HG03442 (cell line): ENCODE data around the gene ZDHHC8.
A peak's percentile ranks its signal among the peaks of the same experiment; 100 is the strongest.

Source experiments
- ATAC-seq: cut with Tn5 transposase; IDR thresholded peaks from one replicate; pipeline ENCODE4 v1.9.1; 2021; ENCODE audit warnings: mild to moderate bottlenecking, moderate library complexity; ENCODE audit not compliant: unreplicated experiment

The ZDHHC8 gene

DNA sequence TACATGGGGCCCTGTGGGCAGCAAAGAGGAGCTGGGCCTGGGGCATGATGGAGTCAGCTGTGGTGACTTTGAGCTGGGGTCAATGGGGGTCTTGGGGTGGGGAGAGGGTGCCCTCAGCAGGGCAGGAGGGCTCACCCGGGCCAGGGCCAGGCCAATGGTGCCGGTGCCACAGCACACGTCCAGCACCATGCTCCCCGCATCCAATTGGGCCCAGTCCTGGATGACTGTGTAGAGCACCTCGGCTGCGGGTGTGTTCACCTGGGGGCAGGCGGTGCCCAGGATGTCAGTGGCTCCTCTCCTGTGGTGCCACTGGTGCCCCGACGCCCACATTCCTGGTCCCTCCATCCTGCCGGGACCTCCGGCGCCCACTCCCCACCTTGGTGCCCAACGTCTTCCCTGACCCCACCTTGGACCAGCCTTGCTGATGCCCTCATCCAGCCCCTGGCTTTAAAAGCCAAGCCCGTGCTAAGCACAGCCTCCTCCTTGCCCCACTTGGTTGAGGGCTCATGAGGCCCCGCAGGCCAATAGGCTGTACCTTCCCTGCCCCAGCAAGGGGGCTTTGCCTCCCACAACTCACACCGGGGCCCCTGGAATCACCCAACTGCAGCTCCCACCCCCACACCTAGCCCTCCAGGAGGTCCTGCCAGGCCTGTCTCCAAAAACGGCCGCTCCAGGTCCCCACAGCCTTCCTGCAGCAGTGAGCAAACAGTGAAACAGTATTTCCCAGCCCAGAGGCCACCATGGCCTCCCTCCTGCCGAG is 17.9 kb upstream of the ZDHHC8 start:
- ATAC-seq, result no peak

DNA sequence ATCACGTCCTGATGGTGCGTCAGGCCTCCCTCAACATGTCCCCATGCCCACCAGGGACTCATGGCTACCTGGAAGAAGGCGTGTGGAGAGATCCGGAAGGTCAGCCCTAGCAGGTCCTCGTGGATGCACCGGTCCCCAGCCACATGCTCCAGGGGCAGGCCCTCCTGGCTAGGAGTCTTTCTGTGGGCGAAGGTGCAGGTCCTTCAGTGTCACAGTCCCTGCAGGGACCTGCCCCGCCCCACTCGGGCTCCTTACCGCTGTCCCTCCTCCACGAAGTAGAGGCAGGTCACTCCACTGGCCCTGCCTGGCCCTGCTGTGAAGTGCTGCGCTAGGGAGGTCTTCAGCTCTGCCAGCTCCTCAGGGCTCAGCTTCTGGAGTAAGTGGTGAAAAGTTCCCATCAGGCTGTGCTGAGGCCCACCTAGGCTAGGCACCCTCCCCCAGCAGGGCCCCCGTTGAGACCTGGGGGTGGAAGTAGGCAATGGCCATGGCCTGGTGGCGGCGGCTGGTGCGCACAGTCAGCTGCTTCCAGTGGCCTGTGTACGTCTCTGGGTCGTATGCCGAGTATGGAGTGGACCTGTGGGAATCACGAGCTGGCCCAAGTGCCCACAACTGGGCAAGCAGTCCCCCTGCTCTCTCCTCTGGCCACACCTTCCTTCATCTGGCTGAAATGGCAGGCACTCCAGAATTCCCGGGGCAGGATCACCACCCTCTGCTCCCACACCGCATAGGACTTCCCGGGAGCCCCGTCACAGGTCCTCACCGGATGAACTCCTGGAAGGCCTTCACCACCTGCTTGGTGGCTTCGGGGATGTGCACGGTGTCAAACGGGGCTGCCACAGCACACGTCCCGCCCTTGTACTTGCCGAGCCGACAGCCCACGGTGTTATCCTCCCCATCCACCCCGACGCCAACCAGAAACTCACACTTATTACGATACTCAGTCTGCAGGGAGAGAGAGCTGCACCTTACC is 16.8 kb upstream of the ZDHHC8 start:
- ATAC-seq, result no peak

DNA sequence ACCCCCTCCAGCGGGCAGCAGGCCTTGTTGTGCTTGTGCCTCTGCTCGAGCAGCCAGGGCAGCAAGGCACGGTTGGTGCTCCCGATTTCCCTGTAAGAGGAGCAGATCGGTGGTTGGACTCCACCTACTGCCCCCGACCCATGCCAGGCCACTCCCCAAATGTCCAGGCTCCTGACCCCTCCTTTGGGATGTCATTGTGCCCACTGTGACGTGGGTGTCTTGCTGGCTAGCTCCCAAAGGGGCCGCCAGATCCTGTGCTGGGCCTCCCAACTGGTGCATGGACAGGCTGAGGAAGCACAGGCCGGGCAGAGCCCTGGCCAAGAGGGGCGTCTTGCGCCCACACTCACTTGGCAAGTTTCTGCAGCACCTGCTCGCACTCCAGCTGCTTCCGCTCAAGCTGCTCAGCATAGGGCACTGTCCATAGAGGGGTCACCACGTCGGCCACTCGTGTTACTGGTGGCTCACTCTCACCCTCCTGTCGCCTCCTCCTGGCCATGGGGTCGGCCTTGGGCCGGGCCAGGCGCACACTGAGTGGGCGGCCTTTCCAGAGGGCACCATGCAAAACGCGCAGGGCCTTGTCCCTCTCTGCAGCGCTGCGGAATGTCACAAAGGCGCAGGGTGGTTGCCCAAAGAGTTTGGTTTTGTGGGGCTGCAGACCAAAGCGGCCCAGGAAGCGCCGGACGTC is 15.8 kb upstream of the ZDHHC8 start, which contains the start of gene RANBP1:
Gene RANBP1, plus strand, starts transcription at position 414 of the 685 bp plus-strand sequence. Its CDS starts 81 bp downstream, at position 495.
- ATAC-seq, result no peak

DNA sequence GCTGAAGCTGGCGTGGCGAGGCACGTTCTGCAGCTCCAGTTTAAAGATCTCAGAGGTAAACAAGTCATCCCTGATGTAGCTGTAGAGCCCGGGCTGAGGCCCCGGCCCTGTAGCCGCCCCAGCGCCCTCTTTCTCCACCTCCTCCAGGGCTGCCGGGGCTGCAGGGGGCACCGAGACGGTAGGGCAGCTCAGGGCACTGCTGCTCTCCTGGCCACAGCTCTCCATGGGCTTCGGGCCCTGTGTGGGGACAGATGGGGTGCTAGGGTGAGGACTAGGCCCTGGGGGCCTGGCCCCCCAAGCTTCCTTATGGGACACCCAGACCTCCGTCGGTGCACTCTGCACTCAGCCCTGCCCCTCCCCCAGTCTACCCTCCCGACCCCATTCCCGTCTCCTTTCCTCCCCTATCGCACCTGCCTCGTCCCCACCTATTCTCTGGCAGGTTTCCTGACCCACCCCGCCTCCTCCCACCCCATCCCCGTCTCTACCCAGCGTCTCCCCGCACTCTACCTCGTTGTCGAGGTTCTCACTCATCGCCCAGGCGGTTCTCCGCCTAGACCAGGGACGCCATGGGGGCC is 15.1 kb upstream of the ZDHHC8 start:
- ATAC-seq, result no peak

DNA sequence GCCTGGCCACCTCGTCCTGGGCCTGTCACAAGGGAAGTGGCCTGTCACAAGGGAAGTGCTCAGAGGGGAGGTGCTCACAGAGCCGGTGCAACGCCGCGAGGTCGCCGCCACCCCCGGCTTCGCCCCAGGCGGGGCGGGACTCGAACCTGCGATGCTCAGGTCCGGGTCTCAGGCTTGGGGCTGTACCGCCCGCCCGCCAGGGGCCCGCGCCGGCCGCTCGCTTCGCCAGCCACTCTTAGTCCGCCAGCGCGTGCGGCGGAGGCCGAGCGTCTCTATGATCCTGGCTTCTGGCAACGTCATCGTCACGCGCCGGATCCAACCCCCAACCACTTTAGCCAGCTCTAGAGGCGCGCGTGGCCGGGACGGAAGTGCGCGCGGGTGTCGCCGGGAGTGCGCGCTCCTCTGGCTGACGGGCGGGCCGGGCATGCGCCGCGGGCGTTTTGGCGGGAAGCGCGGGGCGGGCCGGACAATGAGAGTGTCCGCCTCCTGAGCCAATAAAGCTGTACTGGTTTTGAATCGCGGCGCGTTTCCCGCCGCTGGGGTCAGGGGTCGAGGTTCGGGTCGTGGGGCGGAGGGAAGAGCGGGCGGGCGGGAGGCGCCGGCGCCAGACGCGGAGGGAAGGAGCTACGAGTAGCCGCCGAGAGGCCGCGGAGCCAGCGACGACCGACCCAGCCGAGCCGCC is 14.5 kb upstream of the ZDHHC8 start, which contains the start of gene TRMT2A:
Gene TRMT2A, minus strand, starts transcription at position 276 of the 682 bp plus-strand sequence. CDS start 320 bp downstream, outside the sequence.
- ATAC-seq, result peak; percentile 83

DNA sequence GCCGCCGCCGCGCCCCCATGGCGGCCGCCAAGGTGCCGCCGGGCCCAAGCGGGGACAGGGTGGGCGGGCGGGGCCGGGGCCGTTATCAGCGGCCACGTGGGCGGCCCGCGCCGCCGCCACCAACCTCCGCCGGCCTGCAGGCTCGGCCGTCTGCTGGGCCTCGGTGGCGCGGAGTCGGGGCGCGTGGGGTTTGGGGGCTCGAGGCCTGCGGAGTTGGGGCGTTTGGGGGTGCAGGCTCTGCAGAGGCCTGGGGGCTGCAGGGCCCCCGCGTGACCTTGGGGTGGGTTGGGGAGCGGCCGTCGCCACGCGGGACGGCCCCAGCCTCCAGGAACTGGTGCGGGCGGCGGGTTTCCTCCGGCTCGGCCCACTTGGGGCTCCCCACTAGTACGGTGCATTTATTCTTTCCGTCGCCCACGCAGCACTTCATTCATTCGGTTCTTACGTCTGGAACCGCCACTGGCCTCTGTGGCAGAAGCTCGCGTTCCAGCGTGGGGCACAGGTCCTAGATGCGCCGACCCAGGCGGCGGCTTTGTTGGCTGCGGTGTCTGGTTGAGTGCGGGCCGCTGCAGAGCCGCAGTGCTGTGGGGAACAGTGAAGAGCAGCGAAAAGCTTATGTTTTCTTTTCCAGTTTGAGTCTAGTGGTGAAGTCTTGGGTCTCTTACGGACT is 13.8 kb upstream of the ZDHHC8 start:
- peak; percentile 17 for ATAC-seq

DNA sequence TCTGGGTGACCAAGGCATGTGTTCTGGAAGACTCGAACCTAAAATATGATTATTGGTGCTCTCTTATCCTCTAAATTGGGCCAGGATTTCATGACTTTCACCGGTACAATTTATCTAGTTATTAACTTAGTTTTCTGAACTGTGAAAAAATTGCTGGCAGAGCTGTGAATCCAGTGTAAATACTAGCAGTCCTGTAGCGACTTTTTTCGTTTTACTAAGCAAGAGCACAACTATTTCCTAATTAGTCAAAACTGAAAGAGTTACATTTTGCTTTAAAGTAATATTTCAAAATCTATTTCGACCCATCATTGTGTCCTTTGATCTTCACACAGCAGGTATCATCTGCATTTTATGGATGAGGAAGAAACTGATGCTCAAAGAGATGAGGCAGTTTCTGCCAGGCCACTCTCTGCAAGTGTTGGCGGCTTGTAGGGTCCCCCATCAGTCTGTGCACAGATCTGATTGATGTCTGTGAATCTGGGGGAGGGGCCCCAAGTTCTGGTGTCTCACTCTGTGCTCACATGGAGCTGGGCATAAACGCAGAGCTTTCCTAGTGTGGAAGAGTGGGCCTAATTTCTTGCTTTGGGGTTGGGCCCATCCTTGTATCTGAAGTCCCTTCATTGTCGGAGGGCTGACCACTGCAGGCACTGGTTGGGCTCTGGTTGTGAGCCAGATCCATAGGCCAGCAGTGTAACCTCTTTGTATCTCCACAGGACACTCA is 13.1 kb upstream of the ZDHHC8 start:
- no peak for ATAC-seq

DNA sequence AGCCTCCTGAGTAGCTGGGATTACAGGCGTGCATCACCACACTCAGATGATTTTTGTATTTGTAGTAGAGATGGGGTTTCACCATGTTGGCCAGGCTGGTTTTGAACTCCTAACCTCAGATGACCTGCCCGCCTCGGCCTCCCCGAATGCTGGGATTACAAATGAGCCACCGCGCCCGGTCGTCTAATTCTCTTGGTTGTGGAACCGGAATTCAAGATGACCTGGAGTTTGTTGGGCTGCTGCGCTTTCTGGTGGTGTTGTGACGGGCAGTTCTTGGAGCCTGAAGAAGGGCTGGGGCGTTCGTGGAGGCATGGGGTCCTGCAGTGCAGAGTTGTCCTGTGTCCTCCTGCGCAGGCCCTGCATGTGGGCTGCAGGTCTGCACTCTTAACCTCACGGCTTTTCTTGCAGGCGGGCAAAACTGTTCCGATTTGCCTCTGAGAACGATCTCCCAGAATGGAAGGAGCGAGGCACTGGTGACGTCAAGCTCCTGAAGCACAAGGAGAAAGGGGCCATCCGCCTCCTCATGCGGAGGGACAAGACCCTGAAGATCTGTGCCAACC is 9.7 kb upstream of the ZDHHC8 start:
- no peak for ATAC-seq

DNA sequence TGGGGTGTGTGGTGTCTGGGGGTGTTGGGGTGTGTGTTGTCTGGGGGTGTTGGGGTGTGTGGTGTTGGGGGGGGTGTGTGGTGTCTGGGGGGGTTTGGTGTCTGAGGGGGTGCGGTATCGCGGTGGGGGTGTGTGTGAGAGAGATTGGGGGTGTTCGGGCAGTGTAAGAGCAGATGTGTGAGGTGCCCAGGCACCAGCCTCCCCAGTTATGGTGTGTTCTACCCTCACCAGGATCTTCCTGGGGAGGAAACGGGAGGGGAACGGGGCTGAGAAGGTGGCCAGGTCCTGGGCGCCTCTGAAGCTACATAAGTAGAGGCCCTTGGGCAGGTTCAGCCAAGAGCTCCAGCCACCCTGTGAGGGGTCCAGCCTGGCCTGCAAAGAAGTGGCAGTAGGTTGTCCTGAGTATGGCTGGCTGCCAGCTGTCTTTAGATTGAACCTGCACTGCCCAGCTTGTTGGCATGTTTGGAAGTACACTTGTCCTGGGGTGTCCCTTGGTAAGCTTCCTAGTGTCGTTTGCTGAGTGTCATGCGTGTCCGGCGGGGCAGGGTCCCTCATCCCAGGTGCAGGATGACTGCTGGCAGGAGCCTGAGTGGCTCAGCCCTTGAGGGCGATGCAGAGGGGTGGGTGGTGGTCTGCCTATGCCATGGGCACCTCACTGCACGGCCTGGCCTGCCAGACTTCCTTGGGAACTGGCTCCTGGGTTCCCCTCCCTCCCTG is 8.1 kb upstream of the ZDHHC8 start:
- no peak for ATAC-seq

DNA sequence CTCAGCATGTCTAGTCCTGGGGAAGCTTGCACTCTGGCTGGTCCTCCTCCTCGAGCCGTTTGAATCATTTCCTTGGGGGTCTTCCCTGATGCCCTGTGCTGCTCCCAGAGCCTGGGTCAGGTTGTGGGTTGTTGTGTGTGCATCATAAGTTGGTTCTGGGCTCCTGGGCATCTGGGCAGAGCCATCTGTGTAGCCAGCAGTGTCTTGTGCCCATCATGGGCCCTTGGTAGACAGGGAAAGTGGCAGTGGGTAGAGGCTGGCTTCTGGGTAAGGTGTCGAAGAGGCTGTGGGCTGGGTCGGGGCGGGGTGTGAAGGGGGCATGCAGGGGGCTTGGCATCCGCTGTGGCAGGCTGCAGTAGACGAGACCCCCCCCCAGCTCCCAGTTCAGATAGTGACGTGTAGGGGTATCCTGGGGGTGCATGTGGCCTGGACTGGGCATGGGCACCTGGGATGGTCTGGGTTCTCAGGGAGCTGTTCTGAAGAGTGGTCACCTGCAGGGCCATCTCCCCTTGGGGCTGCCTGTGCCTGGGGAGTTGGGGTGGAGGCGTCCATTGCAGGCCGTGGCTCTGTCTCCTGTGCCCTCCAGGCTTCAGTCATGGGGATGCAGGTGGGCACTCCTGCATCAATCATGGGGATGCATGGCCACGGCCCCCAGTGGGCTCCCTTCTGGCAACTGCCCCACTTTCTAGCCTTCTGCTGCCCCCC is 7.4 kb upstream of the ZDHHC8 start:
- no peak for ATAC-seq

DNA sequence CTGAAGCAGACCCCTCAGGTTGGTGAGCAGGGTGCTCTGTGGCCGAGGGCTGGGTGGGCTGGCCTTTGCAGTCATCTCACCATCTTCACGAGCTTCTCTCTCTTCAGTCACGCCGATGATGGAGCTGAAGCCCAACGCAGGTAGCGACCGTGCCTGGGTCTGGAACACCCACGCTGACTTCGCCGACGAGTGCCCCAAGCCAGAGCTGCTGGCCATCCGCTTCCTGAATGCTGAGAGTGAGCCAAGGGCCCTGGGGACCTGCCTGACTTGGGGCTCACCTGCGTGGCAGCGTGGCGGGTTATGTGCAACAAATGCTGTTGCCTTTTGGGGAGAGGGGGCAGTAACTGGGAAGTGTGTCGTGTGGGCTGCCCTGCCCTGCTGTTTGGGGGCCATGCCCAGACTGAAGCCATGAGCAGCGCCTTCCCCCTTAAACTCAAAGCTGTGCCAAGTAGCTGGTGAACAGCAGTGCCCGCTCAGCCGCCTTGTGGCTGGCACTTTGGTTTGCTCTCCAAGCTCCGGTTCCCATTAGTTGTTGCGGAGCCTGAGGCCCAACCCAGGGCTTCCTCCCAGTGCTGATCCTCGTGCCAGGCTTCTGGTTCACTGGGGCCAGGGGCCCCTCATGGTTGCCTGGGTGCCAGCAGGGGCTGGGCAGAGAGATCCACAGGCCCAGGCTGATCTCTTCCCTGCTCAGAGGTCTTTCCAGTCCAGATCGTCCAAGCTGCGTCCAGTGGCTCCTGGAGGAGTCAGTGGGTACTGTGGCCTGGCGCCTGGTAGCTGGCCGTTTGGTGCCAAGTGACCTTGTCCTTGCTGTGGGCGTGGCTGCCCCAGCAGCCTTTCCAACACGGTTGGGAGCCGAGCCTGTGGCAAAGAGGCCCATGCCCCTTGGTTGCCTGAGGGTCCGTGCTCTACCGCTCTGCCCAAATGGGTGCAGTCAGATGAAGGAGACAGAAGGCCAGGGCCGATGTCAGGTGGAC is 6.1 kb upstream of the ZDHHC8 start:
- ATAC-seq, result no peak

DNA sequence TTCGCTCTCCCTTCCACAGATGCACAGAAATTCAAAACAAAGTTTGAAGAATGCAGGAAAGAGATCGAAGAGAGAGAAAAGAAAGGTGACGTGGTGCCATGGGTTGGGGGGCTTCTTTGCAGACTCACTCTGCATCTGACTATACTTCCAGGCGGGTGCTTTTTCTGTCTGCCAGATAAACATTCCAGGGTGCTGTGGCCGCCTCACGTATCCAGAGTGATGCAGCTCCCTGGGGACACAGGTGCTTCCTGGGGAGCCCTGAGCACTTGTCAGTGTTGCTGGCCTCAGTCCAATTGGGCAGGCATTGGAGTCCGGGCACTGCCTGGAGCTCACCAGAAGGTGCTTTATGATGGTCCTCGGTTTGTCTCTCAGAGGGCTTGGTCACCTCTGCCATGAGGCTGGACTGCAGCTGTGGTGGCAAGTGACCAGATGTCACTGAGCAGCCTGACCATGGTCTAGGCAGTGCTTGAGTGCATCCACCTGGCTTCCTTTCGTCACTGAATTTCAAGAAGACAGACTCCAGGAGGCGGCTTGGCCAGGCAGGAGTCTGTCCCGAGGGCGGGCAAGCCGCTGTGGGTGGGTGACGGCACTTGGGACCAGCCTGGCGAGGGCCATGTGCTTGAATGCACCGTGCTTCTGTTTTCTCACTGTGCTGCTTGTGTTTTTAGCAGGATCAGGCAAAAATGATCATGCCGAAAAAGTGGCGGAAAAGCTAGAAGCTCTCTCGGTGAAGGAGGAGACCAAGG is 5.1 kb upstream of the ZDHHC8 start:
- no peak for ATAC-seq

DNA sequence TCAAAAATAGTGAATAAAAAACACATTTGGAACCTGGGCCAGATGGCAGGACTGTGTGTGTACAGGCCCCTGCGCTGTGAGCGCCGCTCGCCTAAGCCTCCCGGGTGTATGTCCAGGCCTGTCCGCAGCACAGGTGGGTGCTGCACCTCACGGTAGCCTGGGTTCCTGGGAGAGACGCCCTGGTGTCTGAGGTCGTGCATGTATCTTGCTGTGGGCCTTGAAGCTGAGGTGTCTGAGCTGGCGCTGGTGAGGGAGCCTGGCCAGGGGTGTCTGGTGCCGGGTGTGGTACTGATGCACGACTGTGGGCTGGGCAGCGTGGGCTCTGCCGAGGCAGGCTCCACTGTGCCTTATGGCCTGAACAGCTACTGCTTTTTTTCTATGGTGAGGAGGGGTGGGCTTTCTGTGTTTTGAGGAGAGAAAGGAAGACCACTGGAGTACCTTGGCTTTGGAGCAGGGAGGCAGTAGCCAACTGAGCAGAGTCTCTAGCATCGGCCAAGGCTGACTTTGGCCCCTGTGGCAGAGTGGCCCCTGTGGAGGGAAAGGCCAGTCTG is 4.2 kb upstream of the ZDHHC8 start:
- no peak for ATAC-seq

DNA sequence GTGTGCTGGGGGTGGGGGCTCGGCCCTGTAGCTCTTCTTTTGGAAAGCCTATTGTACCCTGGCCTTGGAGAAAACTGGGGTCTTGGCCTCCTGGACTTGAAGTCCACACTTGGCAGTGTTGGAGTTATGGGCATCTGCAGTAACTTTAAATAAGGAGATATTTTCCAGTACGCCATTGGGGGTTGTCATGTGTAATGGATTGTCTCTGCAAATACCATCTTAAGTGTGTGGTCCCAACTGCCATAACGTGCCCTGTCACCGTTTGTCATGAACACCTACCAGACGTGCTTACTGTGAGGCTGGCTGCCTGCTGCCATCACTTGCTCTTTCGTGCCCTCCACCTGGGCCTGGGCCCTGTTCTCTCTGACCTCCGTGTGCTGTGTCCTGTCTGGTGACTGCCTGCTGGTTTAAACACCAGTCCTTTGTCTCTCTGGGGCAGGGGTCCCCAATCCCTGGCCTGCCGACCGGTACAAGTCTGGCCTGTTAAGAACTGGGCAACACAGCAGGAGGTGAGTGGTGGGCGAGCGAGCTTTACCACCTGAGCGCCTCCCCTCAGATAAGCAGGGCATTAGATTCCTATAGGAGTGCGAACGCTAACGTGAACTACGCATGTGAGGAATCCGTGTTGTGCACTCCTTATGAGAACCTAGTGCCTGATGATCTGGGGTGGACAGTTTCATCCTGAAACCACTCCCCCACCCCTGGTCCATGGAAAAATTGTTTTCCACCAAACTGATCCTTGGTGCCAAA is 3.6 kb upstream of the ZDHHC8 start:
- no peak for ATAC-seq

DNA sequence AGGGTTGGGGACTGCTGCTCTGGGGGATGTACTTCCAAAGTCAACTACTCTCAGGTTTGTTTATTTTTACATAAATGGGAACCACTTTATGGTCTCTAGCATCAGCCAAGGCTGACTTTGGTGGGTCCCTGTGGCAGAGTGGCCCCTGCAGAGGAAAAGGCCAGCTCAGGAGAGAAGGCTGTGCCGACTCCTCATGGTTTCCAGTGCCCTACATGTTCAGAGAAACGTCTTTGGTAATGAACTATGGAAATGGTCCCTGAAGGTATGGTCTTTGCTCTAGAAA is 3.0 kb upstream of the ZDHHC8 start:
- no peak for ATAC-seq
